Stimulated activated naive CD8-positive, alpha-beta T cell treated with anti-CD3 and anti-CD28 coated beads, Interleukin-15, amount 100 ng/mL, for 72 hours (primary cell): Measurements from ENCODE around the gene PDAP1.
"Not testable (repeated sequence)": the region's sequence is repeated elsewhere in the genome, so short reads cannot be mapped to it uniquely, and the experiment has no call there.

Source experiments
- ATAC-seq: fragments of 150-1000 bp; cut with Tn5 transposase; 2 replicates; pipeline ENCODE4 v1.10.0; 2021; ENCODE audit warnings: mild to moderate bottlenecking, moderate library complexity
- DNase-seq, 2 donors: peaks; one replicate each; pipeline ENCODE4 v3.0.0; 2021 to 2022
- H3K27ac Mint-ChIP-seq, 2 donors: one replicate each; pipeline ENCODE4 v1.8.0; 2022; ENCODE audit warnings: mild to moderate bottlenecking in 2 of 2, mixed read lengths in 2 of 2, moderate library complexity in 2 of 2
- H3K27me3 Mint-ChIP-seq: one replicate; pipeline ENCODE4 v1.8.0; 2022; ENCODE audit warnings: mixed read lengths
- H3K4me1 Mint-ChIP-seq: one replicate; pipeline ENCODE4 v1.8.0; 2022; ENCODE audit warnings: mild to moderate bottlenecking, mixed read lengths
- H3K4me3 Mint-ChIP-seq, 2 donors: one replicate each; pipeline ENCODE4 v1.8.0; 2022; ENCODE audit warnings: mild to moderate bottlenecking in 2 of 2, mixed read lengths in 2 of 2, moderate library complexity in 1 of 2
- H3K9me3 Mint-ChIP-seq, 2 donors: one replicate each; pipeline ENCODE4 v1.8.0; 2022; ENCODE audit warnings: mixed read lengths in 2 of 2

PDAP1 gene

GRCh38 chr7:99437946-99438572 is 29.7 kb upstream of the PDAP1 start:
- Mint-ChIP-seq H3K4me1 (peaks cover 58% of the 10 kb centered on the region), H3K27me3 (no peaks in the 10 kb centered on the region), H3K9me3 (no peaks in the 10 kb centered on the region), H3K27ac (peak overlapping the region; percentile 40 to 100), H3K4me3 (peak overlapping the region; percentile 96)
- ATAC-seq (peak; percentile 36), DNase-seq (no peak)

- ATAC-seq: no peak
- no peak overlapping the region for H3K4me3 Mint-ChIP-seq
- peak overlapping the region in 1 of 2 donors; percentile 95 for H3K27ac Mint-ChIP-seq
- no peaks in the 10 kb centered on the region for H3K27me3 Mint-ChIP-seq
- H3K9me3 Mint-ChIP-seq: no peaks in the 10 kb centered on the region
- peaks cover 24% of the 10 kb centered on the region for H3K4me1 Mint-ChIP-seq
- DNase-seq: no peak
Measured at GRCh38 chr7:99433158-99433557, 24.8 kb upstream of the PDAP1 start.

DNA sequence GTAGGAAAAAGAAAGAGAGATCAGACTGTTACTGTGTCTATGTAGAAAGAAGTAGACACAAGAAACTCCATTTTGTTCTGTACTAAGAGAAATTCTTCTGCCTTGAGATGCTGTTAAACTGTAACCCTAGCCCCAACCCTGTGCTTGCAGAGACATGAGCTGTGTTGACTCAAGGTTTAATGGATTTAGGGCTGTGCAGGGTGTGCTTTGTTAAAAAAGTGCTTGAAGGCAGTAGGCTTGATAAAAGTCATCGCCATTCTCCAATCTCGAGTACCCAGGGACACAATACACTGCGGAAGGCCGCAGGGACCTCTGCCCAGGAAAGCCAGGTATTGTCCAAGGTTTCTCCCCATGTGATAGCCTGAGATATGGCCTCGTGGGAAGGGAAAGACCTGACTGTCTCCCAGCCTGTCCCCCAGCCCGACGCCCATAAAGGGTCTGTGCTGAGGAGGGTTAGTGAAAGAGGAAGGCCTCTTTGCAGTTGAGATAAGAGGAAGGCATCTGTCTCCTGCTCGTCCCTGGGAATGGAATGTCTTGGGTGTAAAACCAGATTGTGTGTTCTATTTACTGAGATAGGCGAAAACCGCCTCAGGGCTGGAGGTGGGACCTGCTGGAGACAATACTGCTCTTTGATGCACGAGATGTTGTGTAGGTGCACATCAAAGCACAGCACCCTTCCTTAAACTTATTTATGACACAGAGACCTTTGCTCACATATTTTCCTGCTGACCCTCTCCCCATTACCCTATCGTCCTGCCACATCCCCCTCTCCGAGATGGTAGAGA is 23.6 kb upstream of the PDAP1 start:
- not testable (repeated sequence) for H3K27me3 Mint-ChIP-seq, H3K4me3 Mint-ChIP-seq, ATAC-seq, H3K9me3 Mint-ChIP-seq, DNase-seq
- peaks cover 13% of the 10 kb centered on the region for H3K4me1 Mint-ChIP-seq
- peak overlapping the region in 1 of 2 donors; percentile 93 for H3K27ac Mint-ChIP-seq

DNA sequence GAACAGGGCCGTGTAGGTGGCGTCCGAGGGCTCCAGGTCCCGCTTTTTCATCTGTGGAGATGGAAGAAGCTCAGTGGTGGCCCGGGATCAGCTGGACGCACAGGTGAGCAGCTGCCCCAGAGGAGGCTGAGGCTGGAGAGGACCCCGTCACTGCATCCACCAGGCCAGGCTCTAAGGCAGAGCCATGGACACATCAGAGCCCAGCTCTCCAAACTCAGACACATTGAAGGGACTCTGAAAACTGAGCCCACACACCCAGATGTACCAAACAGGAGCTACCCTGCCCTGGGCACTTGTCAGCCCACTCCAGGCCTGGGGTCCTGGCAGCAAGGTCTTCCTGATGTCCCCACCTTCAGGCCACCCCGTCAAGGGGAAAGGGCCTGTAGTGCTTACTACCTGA is 21.4 kb upstream of the PDAP1 start:
- peaks cover 7% of the 10 kb centered on the region for H3K4me1 Mint-ChIP-seq
- ATAC-seq: no peak
- no peaks in the 10 kb centered on the region for H3K9me3 Mint-ChIP-seq
- no peaks in the 10 kb centered on the region for H3K27me3 Mint-ChIP-seq
- H3K27ac Mint-ChIP-seq: no peak overlapping the region
- H3K4me3 Mint-ChIP-seq: no peak overlapping the region
- no peak for DNase-seq

GRCh38 chr7:99428972-99429566 is 20.7 kb upstream of the PDAP1 start:
- DNase-seq (no peak), ATAC-seq (peak; percentile 47)
- peaks cover 4% of the 10 kb centered on the region for H3K4me1 Mint-ChIP-seq
- no peaks in the 10 kb centered on the region for H3K27me3 Mint-ChIP-seq
- no peak overlapping the region for H3K27ac Mint-ChIP-seq
- no peaks in the 10 kb centered on the region for H3K9me3 Mint-ChIP-seq
- H3K4me3 Mint-ChIP-seq: no peak overlapping the region

DNA sequence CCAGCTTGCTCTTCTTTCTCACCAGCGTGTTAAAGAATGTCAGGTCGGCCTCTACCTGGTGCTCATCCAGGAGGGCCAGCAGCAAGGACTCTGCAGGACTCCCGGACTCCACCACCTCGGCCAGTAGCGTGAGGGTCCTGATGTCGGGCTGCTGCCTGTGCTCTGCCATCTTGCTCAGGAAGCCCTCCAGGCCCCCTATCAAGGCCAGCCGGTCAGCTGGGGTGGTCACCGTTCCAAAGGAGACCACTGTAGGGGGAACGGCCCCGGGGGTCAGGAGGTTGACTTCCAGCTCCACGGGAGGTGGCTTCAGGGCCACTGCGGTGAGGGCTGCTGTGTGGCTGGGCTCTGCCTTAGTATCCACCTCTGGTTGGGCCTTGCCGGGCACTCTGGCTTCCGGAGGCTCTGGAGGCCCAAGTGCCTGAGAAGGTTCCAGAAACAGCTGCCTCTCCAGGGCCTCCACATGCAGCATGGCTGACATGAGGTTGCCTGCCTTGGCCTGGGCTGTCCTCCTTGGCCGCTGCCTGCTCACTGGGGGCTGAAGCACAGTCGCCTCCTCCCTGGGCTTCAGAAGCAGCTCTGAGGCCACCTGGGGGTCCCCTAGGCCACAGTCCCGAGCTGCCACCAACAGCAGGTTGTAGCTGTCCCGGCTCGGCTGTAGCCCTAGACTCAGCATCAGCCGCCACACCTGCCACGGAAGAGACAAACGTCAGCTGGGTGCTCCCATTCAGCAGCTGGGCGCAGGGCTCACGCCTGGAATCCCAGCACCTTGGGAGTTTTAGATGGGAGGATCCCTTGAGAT is 16.7 kb upstream of the PDAP1 start:
- no peak overlapping the region for H3K4me3 Mint-ChIP-seq
- peak; percentile 29 for ATAC-seq
- H3K9me3 Mint-ChIP-seq: no peaks in the 10 kb centered on the region

DNA sequence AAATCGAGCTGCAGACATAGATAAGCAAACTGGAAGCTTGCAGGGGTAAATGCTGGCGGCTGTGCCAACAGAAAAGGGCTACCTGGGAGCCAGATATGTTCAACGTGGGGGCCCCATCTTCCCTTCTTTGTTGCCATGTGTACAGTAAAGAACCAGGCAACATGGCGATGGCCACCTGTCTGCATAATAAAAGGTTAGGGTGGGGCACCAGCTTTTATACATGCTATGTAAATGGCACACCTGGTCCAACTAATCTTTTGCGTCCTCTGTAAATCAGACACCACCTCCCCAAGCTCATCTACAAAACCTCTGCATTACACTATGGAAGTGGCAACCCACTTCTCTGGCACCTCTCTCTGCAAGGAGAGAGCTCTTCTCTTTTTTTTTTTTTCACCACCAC is 14.2 kb upstream of the PDAP1 start:
- DNase-seq (no peak), ATAC-seq (no peak)
- Mint-ChIP-seq H3K27ac (no peak overlapping the region), H3K9me3 (no peaks in the 10 kb centered on the region), H3K4me1 (no peaks in the 10 kb centered on the region), H3K27me3 (no peaks in the 10 kb centered on the region), H3K4me3 (no peak overlapping the region)

More for the DNA sequence above, 16.7 kb upstream of the PDAP1 start:
- Mint-ChIP-seq H3K4me1 (no peaks in the 10 kb centered on the region), H3K27ac (no peak overlapping the region), H3K27me3 (no peaks in the 10 kb centered on the region)
- no peak for DNase-seq

GRCh38 chr7:99422186-99422585 is 13.8 kb upstream of the PDAP1 start:
- H3K9me3 Mint-ChIP-seq: no peaks in the 10 kb centered on the region
- no peak overlapping the region for H3K27ac Mint-ChIP-seq
- no peaks in the 10 kb centered on the region for H3K27me3 Mint-ChIP-seq

DNA sequence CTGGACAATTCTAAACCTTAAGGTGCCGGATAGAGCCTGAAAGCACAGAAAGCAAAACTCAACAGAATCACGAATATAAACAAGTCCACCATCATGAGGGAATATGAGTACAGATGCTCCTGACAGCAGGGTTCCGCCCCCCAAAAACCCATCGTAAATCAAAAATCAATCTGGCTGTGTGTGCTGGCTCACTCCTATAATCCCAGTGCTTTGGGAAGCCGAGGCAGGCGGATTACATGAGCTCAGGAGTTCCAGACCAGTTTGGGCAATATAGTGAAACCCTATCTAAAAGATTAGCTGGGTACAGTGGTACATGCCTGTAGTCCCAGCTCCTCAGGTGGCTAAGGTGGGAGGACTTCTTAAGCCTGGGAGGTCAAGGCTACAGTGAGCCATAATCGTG is 12.6 kb upstream of the PDAP1 start:
- Mint-ChIP-seq H3K27ac (peak overlapping the region in 1 of 2 donors; percentile 54), H3K4me1 (peaks cover 8% of the 10 kb centered on the region), H3K4me3 (no peak overlapping the region), H3K27me3 (no peaks in the 10 kb centered on the region), H3K9me3 (no peaks in the 10 kb centered on the region)
- ATAC-seq (no peak), DNase-seq (no peak)

More at GRCh38 chr7:99422186-99422585, 13.8 kb upstream of the PDAP1 start:
- DNase-seq: no peak
- no peak for ATAC-seq
- Mint-ChIP-seq H3K4me3 (no peak overlapping the region), H3K4me1 (peaks cover under 1% of the 10 kb centered on the region)

DNA sequence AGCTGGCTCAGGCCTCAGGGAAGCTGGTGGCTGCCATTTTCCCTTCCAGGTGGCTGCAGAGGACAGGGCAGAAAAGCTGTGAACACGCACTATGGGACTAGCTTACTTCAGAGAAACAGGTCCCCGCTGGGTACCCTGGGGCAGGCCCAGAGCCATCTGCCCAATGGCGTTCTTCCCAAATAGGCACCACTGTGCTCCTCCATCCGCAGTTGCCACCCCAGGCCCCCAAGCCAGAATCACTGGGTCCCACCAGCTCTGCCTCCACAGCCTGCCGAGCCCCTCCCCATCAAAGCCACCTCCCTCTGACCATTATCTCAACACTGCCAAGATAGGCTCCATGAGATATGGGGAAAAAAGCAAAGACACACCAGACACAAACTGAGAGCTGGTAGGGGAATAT is 11.8 kb upstream of the PDAP1 start:
- ATAC-seq (peak; percentile 37), DNase-seq (no peak)
- Mint-ChIP-seq H3K4me3 (no peak overlapping the region), H3K27me3 (no peaks in the 10 kb centered on the region), H3K27ac (no peak overlapping the region), H3K9me3 (no peaks in the 10 kb centered on the region), H3K4me1 (peaks cover 15% of the 10 kb centered on the region)

GRCh38 chr7:99419323-99420021 is 11.1 kb upstream of the PDAP1 start:
- H3K4me3 Mint-ChIP-seq: no peak overlapping the region
- H3K27ac Mint-ChIP-seq: peak overlapping the region in 1 of 2 donors; percentile 94
- H3K27me3 Mint-ChIP-seq: no peaks in the 10 kb centered on the region
- peaks cover 22% of the 10 kb centered on the region for H3K4me1 Mint-ChIP-seq
- ATAC-seq (no peak), DNase-seq (no peak)
- H3K9me3 Mint-ChIP-seq: no peaks in the 10 kb centered on the region

- no peak overlapping the region for H3K4me3 Mint-ChIP-seq
- peaks cover 23% of the 10 kb centered on the region for H3K4me1 Mint-ChIP-seq
- ATAC-seq (no peak), DNase-seq (no peak)
- no peaks in the 10 kb centered on the region for H3K27me3 Mint-ChIP-seq
- H3K27ac Mint-ChIP-seq: peak overlapping the region in 1 of 2 donors; percentile 71
- no peaks in the 10 kb centered on the region for H3K9me3 Mint-ChIP-seq
Measured at GRCh38 chr7:99418260-99418659, 9.9 kb upstream of the PDAP1 start.

GRCh38 chr7:99415513-99416127 is 7.2 kb upstream of the PDAP1 start:
- DNase-seq: peak in 1 of 2 donors; percentile 37
- not testable (repeated sequence) for ATAC-seq, H3K27ac Mint-ChIP-seq, H3K4me3 Mint-ChIP-seq, H3K9me3 Mint-ChIP-seq, H3K27me3 Mint-ChIP-seq
- H3K4me1 Mint-ChIP-seq: peaks cover 36% of the 10 kb centered on the region

DNA sequence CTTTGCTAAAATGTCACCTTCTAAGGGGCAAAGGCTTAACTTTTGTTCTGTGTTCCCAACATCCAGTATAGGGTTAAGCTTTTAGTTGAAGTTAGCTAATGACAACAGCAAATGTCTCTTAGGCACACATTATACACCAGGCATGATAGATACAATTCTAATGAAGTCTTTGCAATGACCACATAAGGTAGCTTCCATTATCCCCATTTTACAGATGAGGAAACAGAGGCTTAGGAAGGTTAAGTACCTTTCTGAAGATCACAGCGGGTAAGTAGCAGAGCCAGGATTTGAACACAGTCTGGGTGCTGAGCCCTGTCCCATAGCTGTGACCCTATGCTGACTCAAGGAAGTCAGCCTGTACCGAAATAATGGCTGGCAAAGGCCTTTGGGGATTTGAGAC is 2.2 kb upstream of the PDAP1 start:
- no peak for ATAC-seq
- H3K9me3 Mint-ChIP-seq: no peaks in the 10 kb centered on the region
- DNase-seq: no peak
- H3K27ac Mint-ChIP-seq: peak overlapping the region in 1 of 2 donors; percentile 91
- no peaks in the 10 kb centered on the region for H3K27me3 Mint-ChIP-seq
- H3K4me1 Mint-ChIP-seq: peaks cover 47% of the 10 kb centered on the region
- H3K4me3 Mint-ChIP-seq: peak overlapping the region; percentile 89 to 90

- Mint-ChIP-seq H3K27me3 (no peaks in the 10 kb centered on the region), H3K4me1 (peaks cover 41% of the 10 kb centered on the region), H3K9me3 (no peaks in the 10 kb centered on the region), H3K27ac (peak overlapping the region; percentile 30 to 100), H3K4me3 (peak overlapping the region; percentile 89 to 90)
- DNase-seq (no peak), ATAC-seq (no peak)
Measured at GRCh38 chr7:99409806-99410205, 1.4 kb upstream of the PDAP1 start.
